Activated CD8-positive, alpha-beta T cell treated with anti-CD3 and anti-CD28 coated beads for 36 hours (primary cell): ENCODE results near the gene IMPDH1. TPM values are rescaled to one million over a fixed set of nuclear protein-coding genes. Genes with fewer than 3 reads are reported as not detected.

Experiments
- ATAC-seq: fragments of 200-7000 bp; cut with Tn5 transposase; one replicate; pipeline ENCODE4 v1.10.0; 2021; ENCODE audit warnings: mild to moderate bottlenecking, moderate library complexity
- CTCF ChIA-PET: fragments of 350-600 bp; sonication (Branson Sonifier 250); formaldehyde crosslinking; loops from one replicate; lab custom pipeline; 2021; ENCODE audit warnings: antibody characterized with exemption; lab: Charles Lee
- POLR2A ChIA-PET: fragments of 350-600 bp; sonication (Branson Sonifier 250); formaldehyde crosslinking; loops from one replicate; lab custom pipeline; 2021; ENCODE audit warnings: antibody characterized with exemption; lab: Charles Lee
- DNase-seq: peaks from one replicate; pipeline ENCODE4 v3.0.0-alpha.2; 2020
- H3K27ac Mint-ChIP-seq: one replicate; pipeline ENCODE4 v1.8.0; 2021; ENCODE audit warnings: mild to moderate bottlenecking, mixed read lengths
- H3K27me3 Mint-ChIP-seq: one replicate; pipeline ENCODE4 v1.8.0; 2021; ENCODE audit warnings: mixed read lengths
- H3K36me3 Mint-ChIP-seq: one replicate; pipeline ENCODE4 v1.8.0; 2021; ENCODE audit warnings: low read depth, mixed read lengths
- H3K4me1 Mint-ChIP-seq: one replicate; pipeline ENCODE4 v1.8.0; 2021; ENCODE audit warnings: low read depth, mixed read lengths
- H3K4me3 Mint-ChIP-seq: one replicate; pipeline ENCODE4 v1.8.0; 2021; ENCODE audit warnings: mild to moderate bottlenecking, moderate library complexity, mixed read lengths
- H3K9me3 Mint-ChIP-seq: one replicate; pipeline ENCODE4 v1.8.0; 2021; ENCODE audit warnings: mixed read lengths
- intact Hi-C: fragments of 100-400 bp; cut with micrococcal nuclease; formaldehyde crosslinking; loops from one replicate; pipeline ENCODE4 v1.10.0; 2022
- total RNA-seq, 2 experiments: library from RNA; stranded (reverse); gene quantifications; one replicate each; pipeline ENCODE4 v1.2.3, GENCODE V29; 2021
- TF ChIP-seq, protein P1 (sequence below): fragments of 200-600 bp; IDR thresholded peaks from one replicate; pipeline ENCODE4 v1.8.0; 2022; ENCODE audit warnings: antibody characterized with exemption, mild to moderate bottlenecking

IMPDH1 gene
- total RNA-seq, 2 experiments from 2014 or later, result 60.5 to 68.1 TPM

DNA sequence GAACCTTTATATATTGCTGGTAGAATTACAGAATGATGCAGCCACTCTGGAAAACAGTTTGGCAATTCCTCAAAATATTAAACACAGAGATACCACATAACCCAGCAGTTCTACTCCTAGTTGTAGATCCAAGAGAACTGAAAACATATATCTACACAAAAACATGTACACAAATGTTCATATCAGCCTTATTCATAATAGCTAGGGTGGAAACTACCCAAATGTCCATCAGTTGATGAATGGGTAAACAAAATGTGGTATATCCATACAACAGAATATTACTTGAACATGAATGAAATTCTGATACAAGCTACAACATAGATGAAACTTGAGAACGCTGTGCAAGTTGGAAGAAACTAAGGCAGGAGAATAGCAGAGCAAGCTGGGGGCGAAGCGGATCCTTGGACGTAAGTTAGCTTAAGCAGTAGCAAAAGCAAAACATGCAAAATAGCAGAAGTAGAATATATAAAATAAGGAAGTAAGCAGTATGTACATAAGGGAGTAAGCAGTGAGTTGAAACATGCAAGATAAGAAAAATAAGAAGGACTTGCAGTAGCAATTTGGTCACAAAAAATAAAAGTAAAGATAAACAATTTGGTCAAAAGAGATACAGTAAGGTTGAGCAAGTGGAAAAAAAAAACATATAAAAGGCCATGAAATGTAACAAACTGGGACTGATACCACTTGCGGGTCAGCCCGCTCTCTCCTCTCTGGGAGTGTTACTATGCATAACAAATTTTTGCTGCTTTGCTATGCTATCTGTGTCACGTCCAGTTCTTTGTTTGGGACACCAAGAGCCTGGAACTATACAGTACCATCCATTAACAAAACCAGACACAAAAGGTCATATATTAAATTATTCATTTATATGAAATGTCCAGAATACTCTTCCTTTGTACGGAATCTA lies 27.9 kb upstream of the IMPDH1 start:
- CTCF ChIA-PET, result interaction anchor here (1.7 to 6.1 kb wide), 4 partner anchors 11 to 50 kb away, joined by 4 to 52 read pairs (median 8); no protein-coding TSS in a partner anchor
- POLR2A ChIA-PET, result interaction anchor here (0.6 kb wide), 1 partner anchor 26 kb away, joined by 4 read pairs; no protein-coding TSS in a partner anchor
- Mint-ChIP-seq H3K27ac (no peak overlapping the region), H3K4me3 (no peak overlapping the region), H3K9me3 (no peaks in the 10 kb centered on the region), H3K36me3 (no peaks in the 10 kb centered on the region), H3K27me3 (peaks cover 3% of the 10 kb centered on the region), H3K4me1 (peaks cover 5% of the 10 kb centered on the region)
- ATAC-seq (no peak), DNase-seq (no peak)
- TF ChIP-seq, protein P1, sequence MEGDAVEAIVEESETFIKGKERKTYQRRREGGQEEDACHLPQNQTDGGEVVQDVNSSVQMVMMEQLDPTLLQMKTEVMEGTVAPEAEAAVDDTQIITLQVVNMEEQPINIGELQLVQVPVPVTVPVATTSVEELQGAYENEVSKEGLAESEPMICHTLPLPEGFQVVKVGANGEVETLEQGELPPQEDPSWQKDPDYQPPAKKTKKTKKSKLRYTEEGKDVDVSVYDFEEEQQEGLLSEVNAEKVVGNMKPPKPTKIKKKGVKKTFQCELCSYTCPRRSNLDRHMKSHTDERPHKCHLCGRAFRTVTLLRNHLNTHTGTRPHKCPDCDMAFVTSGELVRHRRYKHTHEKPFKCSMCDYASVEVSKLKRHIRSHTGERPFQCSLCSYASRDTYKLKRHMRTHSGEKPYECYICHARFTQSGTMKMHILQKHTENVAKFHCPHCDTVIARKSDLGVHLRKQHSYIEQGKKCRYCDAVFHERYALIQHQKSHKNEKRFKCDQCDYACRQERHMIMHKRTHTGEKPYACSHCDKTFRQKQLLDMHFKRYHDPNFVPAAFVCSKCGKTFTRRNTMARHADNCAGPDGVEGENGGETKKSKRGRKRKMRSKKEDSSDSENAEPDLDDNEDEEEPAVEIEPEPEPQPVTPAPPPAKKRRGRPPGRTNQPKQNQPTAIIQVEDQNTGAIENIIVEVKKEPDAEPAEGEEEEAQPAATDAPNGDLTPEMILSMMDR, result no peak
- intact Hi-C loops, result no loop called here

DNA sequence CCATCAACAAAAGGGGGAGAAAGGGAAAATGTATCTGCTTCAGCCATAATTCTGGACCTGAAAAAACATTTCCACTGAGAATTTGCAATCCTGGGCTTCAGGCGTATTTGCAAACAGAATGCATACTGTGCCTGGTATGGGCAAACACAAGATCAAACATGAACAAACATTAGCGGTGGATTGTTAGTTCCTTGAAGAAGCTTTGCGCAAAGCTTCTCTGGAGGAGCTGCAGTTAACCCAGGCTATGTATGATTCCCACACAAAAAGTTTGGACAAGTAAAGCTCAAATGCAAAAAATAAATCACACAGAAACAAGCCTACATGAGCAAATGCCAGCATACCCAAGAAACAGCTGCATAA lies 25.5 kb upstream of the IMPDH1 start:
- ChIA-PET POLR2A (no interaction called here), CTCF (interaction anchor here (1.2 to 15.2 kb wide), 5 partner anchors 9 to 39 kb away, joined by 3 to 345 read pairs (median 8); partner anchors contain the start of gene HILPDA)
- H3K36me3 Mint-ChIP-seq, result no peaks in the 10 kb centered on the region
- ATAC-seq, result no peak
- no peaks in the 10 kb centered on the region for H3K9me3 Mint-ChIP-seq
- H3K4me3 Mint-ChIP-seq, result no peak overlapping the region
- DNase-seq, result no peak
- TF ChIP-seq, protein P1, result no peak
- intact Hi-C loops, result no loop called here
- H3K27me3 Mint-ChIP-seq, result peaks cover 6% of the 10 kb centered on the region
- peaks cover 6% of the 10 kb centered on the region for H3K4me1 Mint-ChIP-seq
- no peak overlapping the region for H3K27ac Mint-ChIP-seq

DNA sequence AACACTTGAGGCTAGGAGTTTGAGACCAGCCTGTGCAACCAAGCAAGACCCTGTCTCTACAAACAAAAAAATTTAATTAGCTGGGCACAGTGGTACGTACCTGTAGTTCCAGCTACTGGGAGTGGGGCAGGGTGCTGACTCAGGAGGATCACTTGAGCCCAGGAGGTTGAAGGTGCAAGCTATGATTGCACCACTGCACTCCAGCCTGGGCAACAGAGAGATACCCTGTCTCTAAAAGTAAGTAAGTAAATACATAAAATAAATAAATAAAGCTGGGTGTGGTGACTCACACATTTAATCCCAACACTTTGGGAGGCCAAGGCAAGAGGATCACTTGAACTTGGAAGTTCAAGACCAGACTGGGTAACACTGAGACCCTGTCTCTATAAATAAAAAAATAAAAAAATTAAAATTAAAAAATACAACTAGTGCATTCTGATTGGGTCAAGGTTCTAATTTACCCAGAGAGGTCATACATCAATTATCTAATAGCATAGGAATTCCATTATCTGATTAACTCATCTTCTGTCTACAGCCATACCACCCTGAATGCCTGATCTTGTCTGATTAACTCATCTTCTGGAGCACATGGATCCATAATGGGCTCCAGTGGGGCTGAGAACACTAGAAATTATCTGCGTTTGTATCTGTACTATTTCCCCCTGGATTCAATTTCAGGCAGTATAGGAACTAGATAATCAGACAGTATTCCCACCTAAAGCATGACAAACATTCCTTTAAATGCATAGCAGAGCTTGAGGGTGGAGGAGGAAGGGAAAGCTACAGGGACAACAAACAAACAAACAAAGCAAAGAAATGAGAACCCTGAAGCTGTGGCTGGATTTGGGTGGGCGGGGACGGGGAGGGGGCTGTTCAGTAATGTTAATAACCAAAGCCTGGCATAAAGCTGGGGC lies 24.9 kb upstream of the IMPDH1 start:
- intact Hi-C loops, result no loop called here
- Mint-ChIP-seq H3K36me3 (no peaks in the 10 kb centered on the region), H3K27me3 (peaks cover 6% of the 10 kb centered on the region), H3K4me1 (peaks cover 7% of the 10 kb centered on the region), H3K27ac (no peak overlapping the region), H3K4me3 (no peak overlapping the region), H3K9me3 (no peaks in the 10 kb centered on the region)
- CTCF ChIA-PET, result interaction anchor here (0.6 to 15.2 kb wide), 7 partner anchors 8 to 544 kb away, joined by 3 to 345 read pairs (median 4); partner anchors contain the start of gene HILPDA
- no peak for DNase-seq
- TF ChIP-seq, protein P1, result no peak
- no peak for ATAC-seq
- POLR2A ChIA-PET, result no interaction called here

GRCh38 chr7:128431754-128432153 lies 22.0 kb upstream of the IMPDH1 start:
- Mint-ChIP-seq H3K27ac (no peak overlapping the region), H3K9me3 (no peaks in the 10 kb centered on the region), H3K27me3 (peaks cover 17% of the 10 kb centered on the region), H3K4me3 (no peak overlapping the region), H3K4me1 (peaks cover 11% of the 10 kb centered on the region), H3K36me3 (no peaks in the 10 kb centered on the region)
- ChIA-PET POLR2A (interaction anchor here (1.1 to 7.6 kb wide), 3 partner anchors 10 to 29 kb away, joined by 4 to 46 read pairs (median 5); no protein-coding TSS in a partner anchor), CTCF (interaction anchor here (1.0 to 15.2 kb wide), 6 partner anchors 8 to 46 kb away, joined by 3 to 345 read pairs (median 4); no protein-coding TSS in a partner anchor)
- DNase-seq (no peak), ATAC-seq (no peak)
- intact Hi-C loops, result no loop called here
- TF ChIP-seq, protein P1, result no peak
